ENCODE measurements around the gene STOM.

The STOM gene

GRCh38 chr9:121348221-121348620 is 21.8 kb downstream of the STOM start:
- Mint-ChIP-seq H3K9me3 (no peaks in the 10 kb centered on the region), H3K27ac (no peak overlapping the region), H3K27me3 (ENCODE audit: low read depth) (no peaks in the 10 kb centered on the region), H3K36me3 (ENCODE audit: low read depth) (peaks cover 61% of the 10 kb centered on the region), H3K4me3 (no peak overlapping the region), H3K4me1 (ENCODE audit: low read depth) (peaks cover 39% of the 10 kb centered on the region)

- Mint-ChIP-seq H3K36me3 (ENCODE audit: low read depth) (peaks cover 59% of the 10 kb centered on the region), H3K27ac (no peak overlapping the region), H3K9me3 (no peaks in the 10 kb centered on the region), H3K4me3 (no peak overlapping the region), H3K4me1 (ENCODE audit: low read depth) (peaks cover 24% of the 10 kb centered on the region), H3K27me3 (ENCODE audit: low read depth) (no peaks in the 10 kb centered on the region)
These were observed 25.0 kb downstream of the STOM start for GRCh38 chr9:121345070-121345469.

DNA sequence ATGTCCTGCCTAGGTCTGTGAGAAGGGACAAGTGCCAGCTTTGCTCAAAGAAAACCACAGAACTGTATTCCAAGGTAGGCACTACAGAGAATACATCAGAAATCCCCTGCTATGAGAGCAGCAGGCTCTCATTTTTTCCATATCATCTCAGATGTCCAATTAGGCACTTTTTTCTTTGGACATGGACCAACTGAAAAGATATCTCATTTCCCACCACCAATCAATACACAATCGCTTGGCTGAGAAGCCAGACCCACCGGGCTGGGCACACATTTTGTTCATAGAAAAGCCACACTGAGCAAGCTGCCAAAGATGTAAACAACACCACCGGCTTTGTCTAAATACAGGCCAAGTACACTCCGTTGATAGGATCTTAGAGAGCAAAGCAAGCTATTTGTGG is 25.9 kb downstream of the STOM start:
- Mint-ChIP-seq H3K27me3 (ENCODE audit: low read depth) (no peaks in the 10 kb centered on the region), H3K36me3 (ENCODE audit: low read depth) (peaks cover 57% of the 10 kb centered on the region), H3K9me3 (no peaks in the 10 kb centered on the region), H3K4me3 (no peak overlapping the region), H3K27ac (no peak overlapping the region), H3K4me1 (ENCODE audit: low read depth) (peaks cover 23% of the 10 kb centered on the region)

DNA sequence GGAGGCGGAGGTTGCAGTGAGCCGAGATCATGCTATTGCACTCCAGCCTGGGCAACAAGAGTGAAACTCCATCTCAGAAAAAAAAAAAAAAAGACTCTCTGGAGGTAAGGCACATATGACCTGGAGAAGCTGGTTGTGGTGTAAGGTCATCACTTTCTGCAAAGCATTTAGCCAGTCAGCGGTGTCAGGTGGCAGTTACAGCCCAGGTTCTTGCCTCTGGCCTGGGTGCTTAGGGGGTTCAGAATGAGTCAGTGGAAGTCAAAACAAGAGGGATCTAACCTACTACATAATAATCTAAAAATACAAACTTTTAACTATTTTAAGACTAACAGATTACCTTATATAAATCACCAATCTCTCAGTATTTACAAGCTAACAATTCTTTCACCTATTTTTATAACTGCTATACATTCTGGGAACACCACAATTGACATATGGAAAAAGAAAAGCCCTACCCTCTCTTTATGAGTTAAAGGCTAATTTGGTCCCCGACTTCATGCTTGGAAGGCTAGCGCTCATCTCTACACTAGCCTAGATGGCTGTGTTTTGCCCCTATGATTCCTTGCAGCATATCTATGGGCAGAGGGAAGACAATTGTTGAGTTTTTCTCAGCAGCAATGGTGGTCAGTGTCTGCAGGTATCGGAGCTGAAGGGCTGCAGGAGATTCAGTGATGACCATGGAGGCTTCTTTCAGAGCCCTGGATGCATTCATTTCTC is 29.2 kb downstream of the STOM start:
- Mint-ChIP-seq H3K4me3 (no peak overlapping the region), H3K27me3 (ENCODE audit: low read depth) (no peaks in the 10 kb centered on the region), H3K36me3 (ENCODE audit: low read depth) (peaks cover 46% of the 10 kb centered on the region), H3K9me3 (no peaks in the 10 kb centered on the region), H3K4me1 (ENCODE audit: low read depth) (peaks cover 17% of the 10 kb centered on the region), H3K27ac (peak overlapping the region; percentile 17)

DNA sequence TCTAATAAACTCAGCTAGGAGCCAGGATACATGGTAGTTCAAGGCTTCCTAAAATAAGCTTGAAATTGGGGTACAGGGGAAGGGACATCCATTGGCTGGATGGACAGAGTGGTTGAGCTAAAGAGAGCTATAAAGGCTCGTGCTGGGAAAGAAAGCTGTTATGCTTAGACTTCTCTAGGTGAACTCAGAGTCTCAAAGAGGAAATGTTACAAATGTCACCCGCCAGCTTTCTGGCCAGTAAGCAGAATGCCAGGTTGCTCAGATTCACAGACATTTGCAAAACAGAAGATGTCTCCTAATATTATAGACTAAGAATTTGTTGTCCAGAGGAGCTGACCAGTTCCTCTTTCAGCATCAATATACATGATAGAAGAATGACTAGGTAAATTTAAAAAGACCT is 30.6 kb downstream of the STOM start:
- H3K27me3 Mint-ChIP-seq (ENCODE audit: low read depth) = no peaks in the 10 kb centered on the region
- H3K9me3 Mint-ChIP-seq = no peaks in the 10 kb centered on the region
- H3K4me1 Mint-ChIP-seq (ENCODE audit: low read depth) = peaks cover 8% of the 10 kb centered on the region
- H3K36me3 Mint-ChIP-seq (ENCODE audit: low read depth) = peaks cover 48% of the 10 kb centered on the region
- H3K4me3 Mint-ChIP-seq = no peak overlapping the region
- no peak overlapping the region for H3K27ac Mint-ChIP-seq

DNA sequence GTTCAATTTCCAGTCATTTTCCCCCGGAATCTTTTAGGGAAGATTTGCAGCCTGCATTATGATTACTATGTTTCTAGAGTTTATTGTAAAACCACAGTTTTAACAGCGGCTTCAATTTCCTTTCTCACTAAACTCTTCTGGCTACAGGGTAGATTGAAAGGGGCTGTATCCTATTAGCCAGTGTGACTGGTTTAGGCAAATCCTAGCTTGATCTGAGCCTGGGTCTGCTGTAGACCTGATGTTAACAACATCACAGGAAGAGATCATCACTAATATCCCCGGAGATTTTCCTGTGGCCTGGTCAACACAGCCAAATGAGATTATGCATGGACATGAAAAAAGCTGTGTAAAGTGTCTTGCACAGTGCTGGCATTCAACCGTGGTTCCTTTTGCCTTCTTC is 33.4 kb downstream of the STOM start:
- H3K36me3 Mint-ChIP-seq (ENCODE audit: low read depth) = peaks cover 33% of the 10 kb centered on the region
- peaks cover 3% of the 10 kb centered on the region for H3K4me1 Mint-ChIP-seq (ENCODE audit: low read depth)
- H3K27ac Mint-ChIP-seq = no peak overlapping the region
- H3K9me3 Mint-ChIP-seq = no peaks in the 10 kb centered on the region
- no peak overlapping the region for H3K4me3 Mint-ChIP-seq
- H3K27me3 Mint-ChIP-seq (ENCODE audit: low read depth) = no peaks in the 10 kb centered on the region

DNA sequence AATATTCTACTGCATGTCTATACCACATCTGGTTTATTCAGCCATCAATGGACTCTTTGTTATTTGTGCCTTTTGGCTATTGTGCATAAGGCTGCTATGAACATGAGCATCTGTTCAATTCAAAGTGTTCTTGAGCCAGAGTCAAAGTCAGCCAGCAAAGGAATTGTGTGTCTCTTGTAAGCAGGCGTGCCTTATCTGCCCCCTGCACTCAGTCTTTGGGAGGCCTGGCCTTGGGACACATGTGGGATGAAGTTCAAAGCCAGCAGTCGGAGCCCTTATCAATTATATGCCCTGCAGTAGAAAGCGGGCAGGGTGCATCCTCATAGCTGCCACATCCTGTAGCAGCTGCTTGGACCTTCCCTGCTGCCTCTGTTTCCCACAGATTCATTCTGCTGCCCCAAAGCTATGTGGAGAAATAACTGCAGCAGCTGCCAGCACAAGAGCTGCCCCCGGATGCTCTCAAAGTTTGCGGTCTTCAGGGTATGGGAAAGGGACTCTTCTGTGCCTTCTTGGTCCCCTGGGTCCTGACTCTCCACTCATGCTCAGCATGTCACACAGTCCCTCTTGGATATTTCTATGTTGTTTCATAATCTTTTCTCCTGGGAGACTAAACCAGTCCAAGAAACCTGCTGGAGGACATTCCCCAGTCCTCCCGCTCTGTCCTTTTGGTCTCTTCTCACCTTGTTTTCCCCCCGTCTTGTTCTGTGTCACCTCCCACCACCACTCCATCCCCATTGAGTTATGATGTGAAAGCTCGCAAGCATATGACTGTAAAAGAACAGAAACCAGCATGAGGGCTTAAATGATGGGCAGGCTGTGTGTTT is 35.9 kb downstream of the STOM start:
- peaks cover 23% of the 10 kb centered on the region for H3K36me3 Mint-ChIP-seq (ENCODE audit: low read depth)
- H3K27ac Mint-ChIP-seq = no peak overlapping the region
- no peaks in the 10 kb centered on the region for H3K27me3 Mint-ChIP-seq (ENCODE audit: low read depth)
- H3K9me3 Mint-ChIP-seq = no peaks in the 10 kb centered on the region
- H3K4me1 Mint-ChIP-seq (ENCODE audit: low read depth) = no peaks in the 10 kb centered on the region
- no peak overlapping the region for H3K4me3 Mint-ChIP-seq

DNA sequence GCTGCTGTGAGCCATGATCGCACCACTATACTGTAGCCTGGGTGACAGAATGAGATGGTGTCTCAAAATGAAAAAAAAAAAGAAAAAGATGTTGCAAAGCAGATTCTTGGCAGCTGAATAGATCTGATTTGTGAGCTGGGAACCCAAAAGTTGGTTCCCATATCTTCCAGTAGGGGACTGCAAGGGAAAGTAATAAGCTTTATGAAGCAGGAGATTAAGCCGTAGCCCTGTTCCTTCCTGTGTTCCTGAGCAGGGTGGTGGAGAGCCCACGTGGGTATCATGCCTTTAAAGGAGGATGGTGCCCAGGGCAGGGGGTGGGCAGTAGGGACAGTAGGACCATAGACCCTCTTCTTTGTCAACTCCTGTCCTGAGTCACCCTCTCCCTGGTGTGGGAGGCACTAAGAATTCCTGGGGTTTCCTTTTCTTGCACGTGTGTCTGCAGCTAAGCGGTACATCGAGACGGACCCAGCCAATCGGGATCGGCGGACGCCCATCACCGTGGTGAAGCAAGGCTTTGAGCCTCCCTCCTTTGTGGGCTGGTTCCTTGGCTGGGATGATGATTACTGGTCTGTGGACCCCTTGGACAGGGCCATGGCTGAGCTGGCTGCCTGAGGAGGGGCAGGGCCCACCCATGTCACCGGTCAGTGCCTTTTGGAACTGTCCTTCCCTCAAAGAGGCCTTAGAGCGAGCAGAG is 37.9 kb downstream of the STOM start:
- Mint-ChIP-seq H3K27ac (no peak overlapping the region), H3K4me1 (ENCODE audit: low read depth) (no peaks in the 10 kb centered on the region), H3K27me3 (ENCODE audit: low read depth) (no peaks in the 10 kb centered on the region), H3K4me3 (no peak overlapping the region), H3K9me3 (no peaks in the 10 kb centered on the region), H3K36me3 (ENCODE audit: low read depth) (peaks cover 13% of the 10 kb centered on the region)

- H3K27ac Mint-ChIP-seq = no peak overlapping the region
These were observed 38.5 kb downstream of the STOM start for GRCh38 chr9:121331549-121331948.

DNA sequence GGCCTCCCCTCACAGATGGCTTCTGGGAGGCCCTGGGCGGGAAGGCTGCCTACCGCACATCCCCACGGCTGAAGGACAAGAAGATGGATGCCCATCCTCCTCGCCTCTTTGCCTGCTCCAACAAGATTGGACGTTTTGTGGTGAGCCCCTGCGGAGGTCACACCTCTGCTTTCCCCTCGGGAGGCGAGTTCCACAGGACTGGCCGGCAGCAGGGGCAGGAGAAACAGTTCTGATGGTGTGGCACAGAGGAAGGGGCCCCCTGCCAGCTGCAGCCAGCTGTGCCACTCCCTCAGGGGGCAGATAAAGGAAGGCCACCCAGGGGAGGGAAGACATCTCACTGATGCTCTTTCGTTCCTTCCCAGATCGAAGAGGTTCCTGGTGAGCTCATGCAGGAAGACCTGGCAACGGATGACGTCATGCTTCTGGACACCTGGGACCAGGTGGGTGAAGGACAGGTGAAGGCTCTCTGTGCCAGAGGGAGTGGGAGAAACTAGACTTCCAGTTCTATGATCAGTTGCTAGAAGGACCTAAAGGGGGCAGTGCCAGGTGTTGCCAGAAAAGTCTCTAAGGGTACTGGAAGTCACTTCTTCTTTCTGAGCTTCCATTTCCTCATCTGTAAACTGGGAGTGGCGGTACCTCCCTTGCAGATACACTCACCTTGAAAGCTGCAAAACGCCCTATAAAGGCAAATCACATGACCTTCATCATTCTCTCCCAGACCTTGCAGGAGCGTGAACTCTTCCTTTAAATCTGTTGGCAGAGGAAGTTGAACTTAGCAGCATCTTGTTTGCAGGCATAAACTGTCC is 41.0 kb downstream of the STOM start:
- H3K27ac Mint-ChIP-seq = no peak overlapping the region

More at GRCh38 chr9:121331549-121331948, 38.5 kb downstream of the STOM start:
- H3K4me3 Mint-ChIP-seq = no peak overlapping the region
- no peaks in the 10 kb centered on the region for H3K4me1 Mint-ChIP-seq (ENCODE audit: low read depth)
- no peaks in the 10 kb centered on the region for H3K27me3 Mint-ChIP-seq (ENCODE audit: low read depth)
- H3K9me3 Mint-ChIP-seq = no peaks in the 10 kb centered on the region
- H3K36me3 Mint-ChIP-seq (ENCODE audit: low read depth) = peaks cover 10% of the 10 kb centered on the region

DNA sequence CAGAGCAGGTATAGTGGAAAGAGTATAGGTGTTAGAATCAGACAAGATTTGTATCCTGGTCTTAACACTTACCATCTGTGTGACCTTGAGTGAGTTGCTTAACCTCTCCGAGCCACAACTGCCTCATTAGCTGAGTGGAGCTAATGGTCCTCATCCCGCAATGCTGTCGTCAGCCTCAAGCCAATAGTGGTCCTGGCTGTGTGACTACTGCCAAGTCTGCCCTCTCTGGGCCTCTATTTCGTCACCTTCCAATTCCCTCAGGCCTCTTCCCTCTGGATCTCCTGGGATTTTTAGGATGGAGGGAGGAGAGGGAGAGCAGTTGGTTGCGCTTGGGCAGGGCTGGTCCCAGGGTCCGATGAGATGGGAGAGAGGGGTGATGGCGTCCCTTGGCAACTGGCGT is 41.6 kb downstream of the STOM start:
- Mint-ChIP-seq H3K9me3 (no peaks in the 10 kb centered on the region), H3K27me3 (ENCODE audit: low read depth) (no peaks in the 10 kb centered on the region), H3K27ac (no peak overlapping the region), H3K4me3 (no peak overlapping the region), H3K36me3 (ENCODE audit: low read depth) (peaks cover 2% of the 10 kb centered on the region), H3K4me1 (ENCODE audit: low read depth) (peaks cover 7% of the 10 kb centered on the region)

More for the DNA sequence above, 41.0 kb downstream of the STOM start:
- no peaks in the 10 kb centered on the region for H3K9me3 Mint-ChIP-seq
- peaks cover 4% of the 10 kb centered on the region for H3K36me3 Mint-ChIP-seq (ENCODE audit: low read depth)
- H3K27me3 Mint-ChIP-seq (ENCODE audit: low read depth) = no peaks in the 10 kb centered on the region
- no peak overlapping the region for H3K4me3 Mint-ChIP-seq
- H3K4me1 Mint-ChIP-seq (ENCODE audit: low read depth) = peaks cover 7% of the 10 kb centered on the region

DNA sequence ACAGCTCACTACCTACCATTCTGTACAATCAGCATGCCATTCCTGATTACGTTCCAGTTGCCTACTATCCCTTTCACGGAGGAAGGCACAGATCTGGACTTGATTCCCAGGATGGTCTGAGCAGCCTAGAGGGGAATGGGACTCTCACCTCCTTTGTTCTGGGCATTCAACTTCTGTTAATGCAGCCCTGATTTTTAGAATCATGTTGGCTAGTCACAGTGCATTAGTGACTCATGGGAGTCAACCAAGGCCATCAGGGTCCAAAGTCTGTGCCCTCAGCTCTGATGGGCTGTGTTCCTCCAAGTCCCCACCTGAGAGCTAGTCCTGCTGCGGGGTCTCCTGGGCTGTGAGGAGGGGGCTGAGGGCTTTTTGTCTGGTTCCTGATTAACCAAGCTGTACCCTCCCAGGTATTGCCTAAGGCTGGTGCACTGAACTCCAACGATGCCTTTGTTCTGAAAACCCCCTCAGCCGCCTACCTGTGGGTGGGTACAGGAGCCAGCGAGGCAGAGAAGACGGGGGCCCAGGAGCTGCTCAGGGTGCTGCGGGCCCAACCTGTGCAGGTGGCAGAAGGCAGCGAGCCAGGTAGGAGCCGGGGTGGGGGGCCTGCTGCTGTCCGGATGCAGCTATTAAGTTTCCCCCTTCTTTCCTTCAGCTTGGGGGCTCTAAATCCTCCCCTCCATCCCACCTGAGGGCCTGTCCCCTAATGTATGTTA is 43.0 kb downstream of the STOM start:
- no peak overlapping the region for H3K4me3 Mint-ChIP-seq
- peaks cover 4% of the 10 kb centered on the region for H3K36me3 Mint-ChIP-seq (ENCODE audit: low read depth)
- H3K4me1 Mint-ChIP-seq (ENCODE audit: low read depth) = peaks cover 16% of the 10 kb centered on the region
- H3K27me3 Mint-ChIP-seq (ENCODE audit: low read depth) = no peaks in the 10 kb centered on the region
- H3K27ac Mint-ChIP-seq = no peak overlapping the region
- no peaks in the 10 kb centered on the region for H3K9me3 Mint-ChIP-seq

DNA sequence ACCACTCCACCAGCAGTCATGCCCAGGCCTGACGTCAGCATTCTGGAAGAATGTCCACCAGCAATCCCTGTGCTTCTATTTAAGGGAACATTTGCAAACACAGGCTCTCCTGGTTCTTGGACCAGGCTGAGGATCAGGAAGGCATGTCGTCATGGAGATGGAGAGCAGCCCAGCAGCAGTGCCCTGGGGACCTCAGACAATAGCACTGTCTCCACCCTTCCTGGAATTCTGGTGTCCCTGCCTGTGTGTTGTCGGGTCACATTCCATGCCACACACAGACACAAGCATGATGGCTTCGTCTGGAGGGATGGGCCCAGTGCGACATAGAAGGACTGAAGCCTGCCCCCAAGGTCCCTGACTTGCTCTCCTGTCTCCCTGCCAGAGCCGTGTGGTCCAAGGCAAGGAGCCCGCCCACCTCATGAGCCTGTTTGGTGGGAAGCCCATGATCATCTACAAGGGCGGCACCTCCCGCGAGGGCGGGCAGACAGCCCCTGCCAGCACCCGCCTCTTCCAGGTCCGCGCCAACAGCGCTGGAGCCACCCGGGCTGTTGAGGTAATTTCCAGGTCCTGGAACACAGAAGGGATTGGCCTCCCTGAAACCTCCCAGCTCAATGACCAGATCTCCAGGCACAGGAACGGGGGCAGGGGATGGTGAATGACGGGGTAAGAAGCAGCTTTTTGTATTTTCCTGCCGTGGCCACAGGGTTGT is 43.8 kb downstream of the STOM start:
- Mint-ChIP-seq H3K4me1 (ENCODE audit: low read depth) (peaks cover 21% of the 10 kb centered on the region), H3K36me3 (ENCODE audit: low read depth) (peaks cover 4% of the 10 kb centered on the region), H3K27me3 (ENCODE audit: low read depth) (no peaks in the 10 kb centered on the region), H3K27ac (no peak overlapping the region), H3K4me3 (no peak overlapping the region), H3K9me3 (no peaks in the 10 kb centered on the region)
